Stomach (tissue), 9 donors: ENCODE results near the gene ZBED4. TPM values are rescaled to one million over a fixed set of nuclear protein-coding genes. Genes with fewer than 3 reads are reported as not detected.
"Not testable (repeated sequence)": the region's sequence is repeated elsewhere in the genome, so short reads cannot be mapped to it uniquely, and the experiment has no call there.

ENCODE experiments used
- DNase-seq, 2 donors: peaks; one replicate each; pipeline versions ENCODE4 v3.0.0 to v3.0.0-alpha.2; 2013 to 2019
- H3K27ac ChIP-seq, 5 donors: fragments of 200-600 bp in 4 of 5; sonication (generic) in 4 of 5; one replicate each; pipeline ENCODE4 v1.5.1; 2013 to 2019; ENCODE audit warnings: mild to moderate bottlenecking in 1 of 5, moderate library complexity in 1 of 5
- H3K27me3 ChIP-seq, 3 donors: fragments of 200-600 bp; sonication (generic); one replicate each; pipeline ENCODE4 v1.5.1; 2017 to 2019; ENCODE audit warnings: mixed run types in 1 of 3
- H3K36me3 ChIP-seq, 4 donors: fragments of 200-600 bp; sonication (generic); 1 replicate in 3 of 4; 2 replicates in 1 of 4; pipeline ENCODE4 v1.5.1; 2016 to 2019
- H3K4me1 ChIP-seq, 4 donors: fragments of 200-600 bp; sonication (generic); one replicate each; pipeline ENCODE4 v1.5.1; 2016 to 2019
- H3K4me3 ChIP-seq, 4 donors: fragments of 200-600 bp; sonication (generic) in 3 of 4; one replicate each; pipeline ENCODE4 v1.5.1; 2016 to 2019; ENCODE audit warnings: mild to moderate bottlenecking in 1 of 4
- H3K9me3 ChIP-seq, 4 donors: fragments of 200-600 bp; sonication (generic); one replicate each; pipeline ENCODE4 v1.5.1; 2016 to 2019
- EP300 ChIP-seq: sonication (generic); formaldehyde crosslinking; IDR thresholded peaks from one replicate; pipeline ENCODE4 v1.6.1; 2017; ENCODE audit warnings: antibody characterized with exemption
- POLR2A ChIP-seq, 4 donors: fragments of 450-650 bp; IDR thresholded peaks; one replicate each; pipeline ENCODE4 v1.6.1; 2016; ENCODE audit warnings: antibody characterized with exemption in 4 of 4, control low read depth in 2 of 4, mild to moderate bottlenecking in 1 of 4, moderate library complexity in 1 of 4
- POLR2AphosphoS5 ChIP-seq, 3 donors: sonication (generic); formaldehyde crosslinking; IDR thresholded peaks; one replicate each; pipeline ENCODE4 v1.6.1; 2016; ENCODE audit warnings: antibody characterized with exemption in 3 of 3
- WGBS, 5 donors: extraction: QIAGEN DNeasy Blood & Tissue Kit in 3 of 5; methylation state at CpG; one replicate each; pipeline versions ENCODE4 v1.1.5 to v1.1.7; 2013 to 2018; 5-methylcytosine and 5-hydroxymethylcytosine counted together
- intact Hi-C: fragments of 100-400 bp; cut with DNase I; formaldehyde crosslinking; loops from one replicate; pipeline ENCODE4 v1.15.1; 2023; ENCODE audit warnings: low total_unique reads
- polyA plus RNA-seq, 3 donors: library from polyadenylated mRNA; stranded (reverse); fragments of 200-250 nt; gene quantifications; one replicate each; pipeline ENCODE4 v1.2.3, GENCODE V29; 2013
- total RNA-seq, 5 donors: library from RNA; depleted of rRNA; stranded (reverse); fragments of >200 nt; gene quantifications; one replicate each; pipeline versions ENCODE4 v1.1.0 to v1.2.3, GENCODE V29; 2014 to 2016
- TF ChIP-seq, protein P1 (sequence below), 7 experiments: fragments of 450-650 bp in 4 of 7; fragments of 200-600 bp in 3 of 7; sonication (generic) in 3 of 7; IDR thresholded peaks; one replicate each; pipeline ENCODE4 v1.5.1; 2016 to 2019; ENCODE audit warnings: antibody characterized with exemption in 7 of 7, control low read depth in 2 of 7, mild to moderate bottlenecking in 1 of 7
- donor health status: healthy with polysubstance abuse.
- donor health status: Bipolar disorder and iron deficiency.
- donor health status: healthy.

Gene ZBED4
- total and polyA plus RNA-seq, 8 donors = 2.2 to 31.7 (median 12.2) TPM

- Histone ChIP-seq H3K4me3 (peak overlapping the region in 3 of 4 donors; percentile 36 to 72 (median 53)), H3K27me3 (peaks cover 17 to 53% (median 33%) of the 10 kb centered on the region in 3 donors), H3K4me1 (peaks cover 23 to 48% (median 44%) of the 10 kb centered on the region in 4 donors), H3K27ac (no peak overlapping the region), H3K9me3 (no peaks in the 10 kb centered on the region), H3K36me3 (no peaks in the 10 kb centered on the region)
- peak in 1 of 2 donors; percentile 11 for DNase-seq
- intact Hi-C loops = no loop called here
- WGBS, 5 donors = 52 to 58% (median 55%) methylated on average over 19 to 31 of the region's 31 CpGs
- no peak for TF ChIP-seq EP300
- TF ChIP-seq, protein P1, sequence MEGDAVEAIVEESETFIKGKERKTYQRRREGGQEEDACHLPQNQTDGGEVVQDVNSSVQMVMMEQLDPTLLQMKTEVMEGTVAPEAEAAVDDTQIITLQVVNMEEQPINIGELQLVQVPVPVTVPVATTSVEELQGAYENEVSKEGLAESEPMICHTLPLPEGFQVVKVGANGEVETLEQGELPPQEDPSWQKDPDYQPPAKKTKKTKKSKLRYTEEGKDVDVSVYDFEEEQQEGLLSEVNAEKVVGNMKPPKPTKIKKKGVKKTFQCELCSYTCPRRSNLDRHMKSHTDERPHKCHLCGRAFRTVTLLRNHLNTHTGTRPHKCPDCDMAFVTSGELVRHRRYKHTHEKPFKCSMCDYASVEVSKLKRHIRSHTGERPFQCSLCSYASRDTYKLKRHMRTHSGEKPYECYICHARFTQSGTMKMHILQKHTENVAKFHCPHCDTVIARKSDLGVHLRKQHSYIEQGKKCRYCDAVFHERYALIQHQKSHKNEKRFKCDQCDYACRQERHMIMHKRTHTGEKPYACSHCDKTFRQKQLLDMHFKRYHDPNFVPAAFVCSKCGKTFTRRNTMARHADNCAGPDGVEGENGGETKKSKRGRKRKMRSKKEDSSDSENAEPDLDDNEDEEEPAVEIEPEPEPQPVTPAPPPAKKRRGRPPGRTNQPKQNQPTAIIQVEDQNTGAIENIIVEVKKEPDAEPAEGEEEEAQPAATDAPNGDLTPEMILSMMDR (IDR thresholded peaks at IDR 0.05) = no peak
- TF ChIP-seq POLR2A (IDR thresholded peaks at IDR 0.05) = no peak
- TF ChIP-seq POLR2AphosphoS5 (IDR thresholded peaks at IDR 0.05) = no peak
Measured at GRCh38 chr22:49850021-49850911, 3.4 kb upstream of the ZBED4 start.

GRCh38 chr22:49850959-49851802 lies 2.5 kb upstream of the ZBED4 start:
- H3K27ac ChIP-seq = no peak overlapping the region
- H3K36me3 ChIP-seq = no peaks in the 10 kb centered on the region
- no peak overlapping the region for H3K4me3 ChIP-seq
- H3K9me3 ChIP-seq = no peaks in the 10 kb centered on the region
- H3K4me1 ChIP-seq = peaks cover 32 to 57% (median 53%) of the 10 kb centered on the region in 4 donors
- peaks cover 17 to 53% (median 33%) of the 10 kb centered on the region in 3 donors for H3K27me3 ChIP-seq
- WGBS, 5 donors = 80 to 86% (median 84%) methylated on average over 9 to 10 of the region's 10 CpGs
- intact Hi-C loops = no loop called here
- no peak for DNase-seq
- TF ChIP-seq, protein P1 (IDR thresholded peaks at IDR 0.05) = no peak
- TF ChIP-seq EP300 = no peak
- TF ChIP-seq POLR2AphosphoS5 (IDR thresholded peaks at IDR 0.05) = no peak

- DNase-seq, H3K36me3 ChIP-seq, H3K9me3 ChIP-seq, intact Hi-C loops: not testable (repeated sequence)
- Histone ChIP-seq H3K27ac (peak overlapping the region; percentile 90 to 98 (median 95)), H3K27me3 (peaks cover 17 to 40% (median 32%) of the 10 kb centered on the region in 3 donors), H3K4me3 (peak overlapping the region; percentile 57 to 89 (median 65)), H3K4me1 (peaks cover 36 to 67% (median 63%) of the 10 kb centered on the region in 4 donors)
- WGBS, 5 donors = 31 to 51% (median 45%) methylated on average over 13 of the region's 13 CpGs
Measured at GRCh38 chr22:49852568-49852897, 1.1 kb upstream of the ZBED4 start.

DNA sequence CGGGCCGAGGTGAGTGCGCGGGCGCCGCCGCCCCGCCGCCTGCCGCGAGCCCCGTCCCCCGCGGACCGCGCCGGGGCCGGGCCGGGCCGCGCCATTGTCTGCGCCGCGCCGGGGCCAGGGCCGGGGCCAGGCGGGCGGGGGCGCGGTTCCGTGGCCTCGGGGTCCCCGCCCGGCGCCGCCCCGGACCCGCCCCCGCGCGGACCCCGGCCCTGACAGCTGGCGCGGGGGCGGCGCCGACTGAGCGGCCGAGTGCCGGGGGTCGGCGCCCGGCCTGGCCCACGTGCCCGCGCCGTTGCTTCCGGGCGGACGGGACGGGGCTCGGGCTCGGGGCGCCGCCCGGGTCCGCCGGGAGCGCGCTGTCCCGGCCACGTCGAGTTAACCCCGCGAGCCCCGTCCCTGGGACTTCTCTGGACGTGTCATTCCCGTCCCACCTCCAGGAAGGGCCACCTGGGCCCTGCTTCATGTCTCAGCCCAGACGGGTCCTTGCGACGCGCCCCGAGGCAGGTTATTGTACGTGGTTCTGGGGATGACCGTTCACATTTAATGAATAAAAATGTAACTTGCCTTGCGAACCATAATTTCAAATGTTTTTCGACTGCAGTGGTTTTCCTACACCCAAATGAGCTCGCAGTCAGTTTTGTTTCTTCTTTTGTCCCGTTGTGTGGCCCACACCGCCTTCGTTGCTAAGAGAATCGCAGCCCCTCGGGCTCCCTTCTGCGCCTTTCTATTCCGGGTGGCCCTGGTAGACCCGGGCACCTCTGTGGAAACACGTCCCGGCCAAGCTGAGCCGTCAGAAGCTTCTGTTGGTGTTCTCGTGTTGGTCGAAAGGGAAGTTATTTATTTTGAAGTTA lies 562 bp downstream of the ZBED4 start:
- DNase-seq = peak in 1 of 2 donors; percentile 70
- WGBS, 5 donors = 0 to 1% (median 0%) methylated on average over 22 to 91 of the region's 101 CpGs
- TF ChIP-seq POLR2AphosphoS5 (IDR thresholded peaks at IDR 0.05) = no peak
- no peak for TF ChIP-seq EP300
- no peak for TF ChIP-seq POLR2A (IDR thresholded peaks at IDR 0.05)
- TF ChIP-seq, protein P1 (IDR thresholded peaks at IDR 0.05) = no peak
- H3K36me3 ChIP-seq = peaks cover 0 to 7% (median 0%) of the 10 kb centered on the region in 4 donors
- H3K27ac ChIP-seq = peak overlapping the region; percentile 62 to 95 (median 76)
- peaks cover 7 to 23% (median 16%) of the 10 kb centered on the region in 3 donors for H3K27me3 ChIP-seq
- no peaks in the 10 kb centered on the region for H3K9me3 ChIP-seq
- peaks cover 23 to 53% (median 48%) of the 10 kb centered on the region in 4 donors for H3K4me1 ChIP-seq
- peak overlapping the region; percentile 58 to 89 (median 69) for H3K4me3 ChIP-seq
- intact Hi-C loops = no loop called here
